GM12873 (cell line): ENCODE measurements around the gene POLR2E.

Source experiments
- CTCF ChIP-seq: IDR thresholded peaks from 2 replicates; pipeline ENCODE4 v1.5.1; 2012; ENCODE audit warnings: low read depth, mild to moderate bottlenecking, moderate library complexity, low read length, control low read depth; ENCODE audit not compliant: insufficient read depth; ENCODE audit errors: missing control alignments

POLR2E gene

DNA sequence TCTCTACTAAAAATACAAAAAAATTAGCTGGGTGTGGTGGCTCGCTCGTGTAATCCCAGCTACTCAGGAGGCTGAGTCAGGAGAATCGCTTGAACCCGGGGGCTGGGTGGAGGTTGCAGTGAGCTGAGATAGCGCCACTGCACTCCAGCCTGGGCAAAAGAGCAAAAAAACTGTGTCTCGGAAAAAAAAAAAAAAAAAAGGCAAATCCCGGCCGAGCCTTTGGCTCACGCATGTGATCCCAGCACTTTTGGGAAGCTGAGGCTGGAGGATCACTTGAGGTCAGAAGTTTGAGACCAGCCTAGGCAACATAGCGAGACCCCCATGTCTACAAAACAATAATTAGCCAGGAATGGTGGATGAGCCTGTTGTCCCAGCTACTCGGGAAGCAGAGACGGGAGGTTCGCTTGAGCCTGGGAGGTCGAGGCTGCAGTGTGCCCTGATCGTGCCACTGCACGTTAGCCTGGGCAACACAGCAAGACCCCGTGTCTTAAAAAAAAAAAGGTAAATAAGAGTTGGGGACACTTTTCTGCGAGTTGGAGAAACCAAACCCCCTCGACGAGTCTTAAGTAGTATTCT lies 8.0 kb upstream of the POLR2E start:
- TF ChIP-seq CTCF = no peak

DNA sequence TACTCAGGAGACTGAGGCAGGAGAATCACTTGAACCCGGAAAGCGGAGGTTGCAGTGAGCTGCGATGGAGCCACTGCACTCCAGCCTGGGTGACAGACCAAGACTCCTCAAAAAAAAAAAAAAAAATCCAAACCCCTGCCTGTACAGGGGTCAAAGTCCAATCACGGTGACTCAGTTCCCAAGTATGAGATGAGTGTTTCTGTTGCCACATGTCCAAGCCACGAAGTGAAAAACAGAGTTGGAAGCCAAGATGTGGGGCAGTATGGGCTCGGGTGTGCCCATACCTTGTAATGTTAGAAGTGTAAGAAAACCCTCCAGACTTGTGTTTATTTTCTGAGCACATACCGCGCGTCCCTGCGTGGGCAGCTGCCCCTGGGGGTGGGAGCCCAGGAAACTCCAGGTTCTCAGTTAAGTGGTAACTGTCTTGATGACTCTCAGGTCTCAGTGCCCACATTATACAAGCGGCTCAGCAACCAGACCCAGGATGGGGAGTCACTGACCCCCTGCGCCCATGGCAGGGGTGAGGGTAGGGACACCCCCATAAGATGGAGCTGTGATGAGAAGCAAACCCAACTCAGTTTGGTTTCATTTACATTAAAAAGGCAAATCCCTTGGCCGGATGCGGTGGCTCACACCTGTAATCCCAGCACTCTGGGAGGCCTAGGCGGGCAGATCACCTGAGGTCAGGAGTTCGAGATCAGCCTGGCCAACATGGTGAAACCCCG lies 7.4 kb upstream of the POLR2E start:
- TF ChIP-seq CTCF = no peak

DNA sequence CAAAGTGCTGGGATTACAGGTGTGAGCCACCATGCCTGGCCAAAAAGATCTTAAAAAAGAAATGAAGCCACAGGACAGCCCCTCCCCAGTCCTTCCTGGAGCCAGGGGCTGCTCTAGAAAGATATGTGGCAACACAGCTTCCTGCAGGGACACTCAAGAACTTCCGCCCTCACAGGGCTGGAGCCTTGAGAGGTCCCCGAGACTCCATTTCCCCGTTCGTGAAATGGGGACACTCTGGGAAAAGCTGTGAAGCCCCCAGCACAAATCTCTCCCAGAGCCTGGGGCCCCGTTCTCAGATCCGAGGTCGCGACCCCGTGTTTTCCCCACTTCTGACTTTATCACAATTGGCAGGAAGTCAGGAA lies 6.1 kb upstream of the POLR2E start:
- no peak for TF ChIP-seq CTCF

- no peak for TF ChIP-seq CTCF
Measured at GRCh38 chr19:1098177-1099051, 3.2 kb upstream of the POLR2E start.

DNA sequence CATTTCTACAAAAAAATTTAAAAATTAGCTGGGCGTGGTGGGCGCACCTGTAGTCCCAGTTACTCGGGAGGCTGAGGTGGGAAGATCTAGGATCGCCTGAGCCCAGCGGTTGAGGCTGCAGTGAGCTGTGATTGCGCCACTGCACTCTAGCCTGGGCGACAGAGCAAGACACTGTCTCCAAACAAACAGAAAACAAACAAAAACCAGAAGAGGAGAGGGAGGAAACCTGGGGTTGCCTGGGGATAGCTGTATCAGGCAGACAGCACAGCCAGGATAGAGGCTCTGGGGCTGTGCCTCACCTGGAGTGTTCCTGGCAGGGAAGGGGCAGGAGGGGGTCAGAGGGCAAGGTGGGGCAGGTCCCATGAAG lies 2.6 kb upstream of the POLR2E start:
- no peak for TF ChIP-seq CTCF

DNA sequence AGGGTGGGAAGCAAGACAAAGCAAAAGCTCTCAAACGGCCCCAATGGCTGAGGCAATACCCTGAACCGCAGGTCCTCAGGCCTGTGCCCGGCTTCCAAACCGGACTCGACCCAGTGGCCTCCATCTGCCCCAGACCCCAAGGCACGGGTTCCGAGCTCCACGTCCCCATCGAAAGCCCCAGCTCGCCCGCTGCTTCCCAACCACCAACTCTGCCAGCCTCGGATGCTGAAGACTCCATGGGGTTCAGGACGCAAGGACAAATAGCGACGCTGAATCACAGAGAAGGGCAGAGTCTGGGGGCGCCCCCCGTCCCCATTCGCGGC lies 559 bp downstream of the POLR2E start:
- no peak for TF ChIP-seq CTCF

GRCh38 chr19:1093811-1094553 lies 1.2 kb downstream of the POLR2E start:
- TF ChIP-seq CTCF = no peak
